HG03439 (cell line): ENCODE results near the gene AMFR.

ENCODE experiments used
- ATAC-seq: cut with Tn5 transposase; IDR thresholded peaks from one replicate; pipeline ENCODE4 v1.9.1; 2021; ENCODE audit warnings: mild to moderate bottlenecking, moderate library complexity; ENCODE audit not compliant: unreplicated experiment

AMFR gene

DNA sequence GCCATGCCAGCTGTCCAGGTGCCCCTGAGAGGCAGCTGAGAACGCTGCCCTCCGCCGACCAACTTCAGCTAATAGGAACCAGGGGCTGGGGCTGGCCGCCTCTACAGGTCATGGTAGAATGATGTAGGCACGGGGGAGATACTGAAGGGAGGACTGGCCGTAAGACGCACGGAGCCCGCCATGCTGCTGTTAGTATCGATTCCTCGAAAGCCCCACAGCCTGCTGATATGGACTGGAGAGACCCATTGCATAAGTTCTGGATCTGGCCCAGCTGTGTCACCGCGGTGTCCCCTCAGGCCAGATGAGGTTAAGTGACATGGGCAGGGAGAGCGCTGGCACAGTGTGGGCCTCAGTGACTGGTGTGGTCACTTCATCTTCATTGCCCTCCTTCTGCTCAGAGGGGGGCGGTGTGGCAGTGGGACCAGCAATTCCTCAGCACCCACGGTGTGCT lies 75.6 kb downstream of the AMFR start:
- ATAC-seq, result no peak

DNA sequence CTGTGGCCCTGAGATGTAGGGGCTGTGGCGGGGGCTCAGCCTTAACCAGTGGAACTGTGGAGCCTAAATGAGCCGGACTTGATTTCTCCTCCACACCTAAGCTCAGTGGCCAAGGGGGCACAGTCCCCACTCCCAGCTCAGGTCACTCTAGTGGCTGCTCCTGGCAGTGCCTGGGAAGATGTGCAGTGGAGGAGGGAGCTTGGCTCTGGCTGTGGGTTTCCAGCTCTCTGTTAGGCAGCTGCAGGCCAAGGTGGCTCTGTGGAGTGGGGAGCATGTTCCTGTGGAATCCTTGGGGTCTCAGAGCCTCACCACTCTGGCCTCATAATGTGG lies 76.3 kb downstream of the AMFR start:
- no peak for ATAC-seq

DNA sequence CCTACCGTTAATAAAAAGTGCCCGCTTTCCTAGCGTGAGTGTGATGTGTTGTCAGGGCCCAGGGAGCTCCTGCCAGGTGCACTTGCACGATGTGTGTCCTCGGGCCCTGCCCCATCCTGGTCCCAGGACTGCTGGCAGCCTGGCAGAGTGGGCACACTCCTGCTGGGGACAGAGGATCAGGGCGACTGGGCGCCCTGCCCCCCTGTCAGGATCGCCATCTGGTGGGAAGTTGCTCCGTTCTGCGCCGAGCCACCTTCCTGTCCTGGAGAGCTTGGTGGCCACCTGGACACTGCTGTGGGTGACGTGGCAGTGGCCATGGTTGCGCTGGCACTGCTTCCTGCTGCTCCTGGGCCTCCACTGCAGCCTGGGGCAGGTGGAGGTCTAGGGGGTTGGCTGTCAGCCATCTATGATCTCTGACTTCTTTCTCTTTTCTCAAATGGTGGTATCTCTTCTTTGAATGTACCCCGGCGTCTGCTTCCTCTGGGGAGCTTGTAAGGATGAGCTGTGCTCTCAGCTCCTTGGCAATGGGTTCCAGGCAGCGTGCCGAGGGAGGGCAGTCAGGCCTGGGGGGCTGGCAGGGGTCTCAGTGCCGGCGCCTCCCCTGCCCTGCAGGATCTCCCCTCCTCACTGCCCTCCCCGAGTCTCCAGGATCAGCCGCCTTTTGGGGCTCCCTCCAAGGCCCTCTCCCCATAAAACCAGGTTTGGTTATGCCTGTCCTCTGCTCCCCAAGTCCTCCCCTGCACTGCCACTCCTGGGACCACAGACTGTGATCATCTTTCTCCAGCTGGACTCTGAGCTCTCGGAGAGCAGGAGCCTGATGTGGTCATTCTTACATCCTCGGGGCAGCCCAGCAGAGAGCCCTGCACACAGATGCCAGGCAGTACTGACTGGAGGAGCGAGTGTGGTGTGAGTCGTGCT lies 76.9 kb downstream of the AMFR start:
- no peak for ATAC-seq

DNA sequence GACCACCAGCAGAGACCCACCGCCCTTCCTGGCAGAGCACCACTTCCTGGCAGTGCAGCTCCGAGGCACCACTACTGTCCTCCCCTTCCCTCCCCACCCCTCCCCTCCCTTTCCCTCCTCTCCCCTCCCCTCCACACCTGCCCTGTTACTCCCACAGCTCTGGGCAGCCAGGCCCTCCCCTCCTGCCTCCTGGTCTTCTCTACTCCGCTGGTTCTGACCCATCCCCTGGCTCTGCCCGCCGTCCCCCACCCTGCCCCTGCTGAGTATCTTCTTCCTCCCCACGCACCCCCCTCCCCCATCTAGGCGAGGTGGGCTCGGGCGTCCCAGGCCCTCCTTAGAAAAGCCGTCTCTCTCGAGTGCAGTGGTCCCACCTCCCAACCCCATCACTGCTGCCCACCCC lies 77.7 kb downstream of the AMFR start:
- no peak for ATAC-seq

DNA sequence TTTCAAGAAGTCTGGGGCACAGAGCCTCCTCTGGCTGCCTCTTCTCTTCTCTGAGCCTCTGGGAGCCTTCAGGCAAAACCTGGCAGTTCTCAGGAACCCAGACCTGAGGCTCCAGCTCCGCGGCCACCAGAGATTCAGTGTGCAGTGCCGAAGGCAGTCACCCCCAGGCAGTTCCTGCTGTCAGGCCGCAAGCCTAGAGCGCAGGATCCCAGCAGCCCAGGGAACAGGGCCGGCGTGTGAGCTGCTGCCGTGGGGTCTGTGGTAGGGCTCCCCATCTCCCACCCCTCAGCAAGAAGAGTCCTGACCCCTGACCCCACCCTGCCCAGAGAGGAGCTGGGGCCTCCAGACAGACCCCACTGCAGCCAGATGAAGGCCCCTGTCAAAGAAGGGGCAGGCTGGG lies 78.2 kb downstream of the AMFR start:
- ATAC-seq, result no peak

DNA sequence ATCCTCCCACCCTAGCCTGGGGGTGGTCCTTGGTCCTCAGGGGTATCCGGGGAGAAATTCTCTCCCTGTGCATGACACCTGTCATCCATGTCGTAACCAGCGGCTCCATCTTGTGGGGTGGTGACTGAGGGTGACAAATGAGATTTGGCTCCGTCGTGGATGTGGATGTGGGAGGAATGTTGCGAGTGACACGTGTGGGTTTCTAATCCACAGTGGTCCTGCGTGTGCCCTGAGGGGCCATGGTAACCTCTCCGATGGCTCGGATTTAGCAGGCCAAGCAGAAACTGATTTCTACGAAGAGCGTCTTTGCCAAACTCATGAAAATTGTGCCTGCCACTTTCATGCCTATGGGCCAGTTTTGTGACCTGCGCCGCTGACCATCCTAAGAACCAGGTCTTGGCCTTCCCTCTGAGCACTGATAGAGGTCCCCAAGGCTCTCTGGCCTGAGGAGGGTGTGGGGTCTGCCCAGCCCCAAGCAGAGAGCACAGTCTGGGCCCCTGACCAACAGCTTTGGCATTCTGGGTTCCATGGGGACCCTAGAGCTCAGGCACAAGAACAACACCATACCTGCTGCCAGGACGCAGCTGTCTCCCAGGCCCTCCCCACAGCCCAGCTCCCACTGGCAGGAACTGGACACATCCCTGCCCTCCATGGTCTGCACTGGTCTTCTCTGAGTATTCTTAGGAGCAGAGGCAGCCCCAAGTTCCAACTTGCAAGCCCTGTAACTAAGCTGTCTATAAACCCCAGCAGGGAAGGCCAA lies 79.0 kb downstream of the AMFR start:
- ATAC-seq, result no peak

DNA sequence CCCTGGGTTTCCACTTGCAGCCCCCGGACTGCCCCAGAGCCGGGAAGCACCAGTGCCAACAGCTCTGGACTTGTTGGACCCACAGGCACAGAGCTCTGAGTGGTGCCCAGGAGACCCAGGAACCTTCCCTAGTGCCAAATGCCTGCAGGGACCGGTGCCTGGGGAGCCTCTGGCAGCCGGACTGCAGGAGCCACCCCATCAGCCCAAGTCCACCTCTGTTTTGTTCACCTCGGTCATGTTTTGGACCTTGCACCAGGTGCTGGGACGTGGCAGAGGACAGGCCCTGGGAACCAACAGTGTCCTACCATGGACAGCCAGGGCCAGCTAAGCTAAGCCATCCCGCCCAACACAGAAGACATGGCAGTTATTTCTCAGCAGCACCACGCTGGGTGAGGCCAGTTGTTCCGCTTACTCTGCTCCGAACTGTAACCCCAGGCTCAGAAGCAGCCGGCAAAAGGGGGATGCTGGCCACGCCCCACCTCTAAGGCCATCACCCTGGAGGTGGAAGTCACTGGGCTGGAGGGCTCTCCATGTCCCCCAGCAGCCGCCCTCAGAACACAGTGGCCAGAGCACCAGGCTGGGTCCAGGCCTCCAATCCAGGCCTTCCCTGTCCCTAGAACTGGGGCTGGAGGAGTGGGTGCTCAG lies 79.8 kb downstream of the AMFR start:
- ATAC-seq, result no peak

DNA sequence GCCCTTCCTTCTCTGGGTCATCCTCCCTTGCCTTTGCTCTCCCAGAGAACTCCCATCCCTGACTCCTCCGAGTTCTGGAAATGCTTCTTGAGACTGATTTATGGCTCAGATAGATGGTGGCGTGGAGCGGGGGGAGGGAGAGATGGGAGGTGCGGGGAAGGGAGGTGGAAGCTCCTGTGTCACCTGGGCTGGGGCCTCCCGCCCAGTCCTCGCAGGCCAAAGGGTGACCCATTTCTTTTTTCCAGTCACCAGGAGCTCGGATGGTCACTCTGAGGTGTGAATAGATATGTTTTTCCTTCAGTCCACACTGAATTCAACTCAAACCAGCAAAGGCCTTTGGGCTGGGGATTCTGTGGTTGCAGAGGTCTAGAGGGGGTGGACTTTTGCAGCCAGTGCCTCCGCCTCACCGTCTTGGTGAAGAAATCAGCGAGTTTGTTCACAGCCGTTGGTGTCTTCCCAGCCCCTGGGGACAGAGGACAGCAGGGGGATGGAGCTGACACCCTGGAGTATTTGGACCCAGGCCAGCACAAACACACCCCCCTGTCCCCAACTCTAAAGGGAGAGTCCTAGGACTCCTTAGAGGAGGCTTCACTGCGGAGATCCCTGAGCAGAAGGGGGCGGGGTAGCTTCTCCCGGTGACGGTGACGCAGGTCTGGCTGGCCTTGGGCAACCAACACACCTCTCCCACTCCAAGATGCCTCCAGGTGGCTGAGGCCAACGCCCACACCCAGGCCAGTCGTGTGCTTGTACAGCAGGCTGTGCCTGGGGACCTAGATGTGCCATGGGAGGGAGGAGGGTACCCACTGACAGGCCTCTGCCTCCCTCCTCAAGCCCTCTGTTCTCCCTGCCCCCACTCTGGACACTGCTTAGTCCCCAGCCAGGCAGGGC lies 80.6 kb downstream of the AMFR start:
- ATAC-seq, result no peak

DNA sequence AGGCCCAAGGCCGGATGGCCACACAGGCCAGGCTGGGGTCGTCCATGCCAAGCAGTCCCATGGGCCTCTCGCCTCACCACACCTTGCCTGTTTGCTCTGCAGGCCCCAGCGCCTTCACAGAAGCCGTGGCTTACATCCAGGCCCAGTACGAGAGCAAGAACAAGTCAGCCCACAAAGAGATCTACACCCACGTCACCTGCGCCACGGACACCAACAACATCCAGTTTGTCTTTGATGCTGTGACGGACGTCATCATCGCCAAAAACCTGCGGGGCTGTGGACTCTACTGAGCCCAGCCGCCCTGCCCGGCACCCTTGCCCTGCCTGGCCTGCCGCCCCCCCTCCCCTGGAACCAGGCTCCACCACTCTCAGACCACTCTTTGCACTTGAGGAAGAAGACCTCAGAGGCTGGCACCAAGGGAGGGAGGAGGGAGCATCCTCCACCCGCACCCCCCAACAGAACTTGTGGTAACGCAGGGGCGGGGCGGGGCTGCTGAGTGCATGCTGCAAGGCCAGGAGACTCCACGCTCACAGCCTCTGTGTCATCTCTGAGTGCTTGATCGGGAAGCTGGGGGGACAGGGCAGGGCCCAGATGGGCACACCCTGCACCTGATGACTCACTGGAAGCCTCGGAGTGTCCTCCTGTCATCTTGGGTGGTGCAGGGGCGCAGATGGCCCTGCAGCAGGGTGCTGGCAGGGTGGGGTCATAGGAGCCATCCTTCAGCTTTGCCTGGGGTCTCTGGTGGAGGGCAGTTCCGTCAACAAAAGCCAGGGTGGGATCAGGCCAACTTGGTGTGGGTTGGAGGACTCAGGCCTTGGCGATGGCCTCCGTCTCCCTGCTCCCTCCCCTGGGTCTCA lies 81.5 kb downstream of the AMFR start:
- ATAC-seq, result no peak

DNA sequence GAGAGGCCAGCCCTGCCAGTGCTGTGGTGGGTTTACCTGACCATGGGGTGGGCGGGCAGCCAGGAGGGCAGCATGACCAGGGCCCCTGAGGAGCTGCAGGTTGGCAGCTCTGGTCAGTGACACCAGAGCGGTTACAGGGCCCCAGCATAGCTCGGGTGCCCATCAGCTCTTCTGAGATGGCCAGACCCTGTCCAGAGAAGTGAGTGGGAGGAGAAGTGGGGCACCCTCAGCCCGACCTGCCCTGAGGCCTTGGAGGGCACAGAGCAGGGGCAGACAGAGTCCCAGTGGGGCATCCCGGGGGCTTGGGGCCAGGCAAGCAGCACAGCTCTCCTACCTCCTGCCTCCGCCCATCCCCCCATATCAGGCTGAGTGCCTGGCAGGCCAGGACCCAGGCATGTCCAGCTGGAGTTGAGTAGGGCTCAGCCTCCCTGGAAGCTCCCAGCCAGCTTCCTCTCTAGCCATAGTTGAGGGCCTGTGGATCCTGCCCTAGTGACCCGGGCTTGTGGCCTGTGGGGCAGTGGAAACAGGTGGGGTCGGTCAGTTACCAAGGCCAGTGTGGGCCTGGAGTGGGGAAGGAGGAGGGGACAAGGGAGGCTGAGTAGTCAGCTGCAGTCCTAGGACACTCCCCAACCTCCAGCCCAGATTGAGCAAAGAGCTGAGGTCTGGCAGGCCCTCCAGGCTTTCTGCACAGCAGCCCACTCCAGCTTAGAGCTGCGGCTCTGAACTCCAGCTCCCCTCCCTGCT lies 83.5 kb downstream of the AMFR start:
- ATAC-seq, result no peak

DNA sequence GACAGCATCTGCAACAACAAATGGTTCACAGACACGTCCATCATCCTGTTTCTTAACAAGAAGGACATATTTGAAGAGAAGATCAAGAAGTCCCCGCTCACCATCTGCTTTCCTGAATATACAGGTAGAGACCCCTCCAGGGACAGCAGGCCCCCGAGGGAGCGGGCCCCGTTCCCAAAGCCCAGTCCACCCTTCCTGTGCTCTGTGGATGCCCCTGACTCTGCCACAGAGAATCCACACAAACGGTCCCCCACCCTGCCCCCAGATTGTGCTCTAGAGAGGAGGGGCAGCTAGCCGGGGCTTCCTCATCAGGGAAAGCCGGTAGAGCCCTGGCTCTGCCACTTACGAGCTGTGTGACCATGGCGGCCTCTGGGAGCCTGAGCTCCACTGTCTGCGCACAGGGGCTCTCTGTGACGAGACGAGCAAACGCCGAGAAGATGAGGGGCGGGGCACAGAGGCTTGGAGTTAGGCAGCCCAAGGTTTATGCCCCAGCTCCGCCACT lies 84.4 kb downstream of the AMFR start:
- no peak for ATAC-seq

DNA sequence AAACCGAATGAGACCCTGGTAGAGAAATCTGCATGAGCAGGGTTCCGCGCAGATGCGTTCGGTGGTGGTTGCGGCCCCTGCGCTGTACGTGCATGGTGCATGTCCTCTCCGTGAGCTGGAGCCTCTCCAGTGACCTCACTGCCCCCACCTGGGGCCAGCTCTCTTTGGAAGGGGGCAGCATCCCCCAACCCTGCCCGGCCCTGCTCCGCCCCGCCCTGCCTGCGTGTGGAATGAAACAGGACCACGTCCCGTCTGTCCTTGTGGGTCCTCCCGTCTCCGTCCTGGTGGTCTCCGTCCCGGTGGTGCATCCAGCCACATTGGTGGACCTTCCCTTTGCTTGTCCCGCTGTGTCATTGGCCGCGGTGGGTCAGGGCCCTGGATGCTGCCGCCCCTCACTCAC lies 84.9 kb downstream of the AMFR start:
- no peak for ATAC-seq

DNA sequence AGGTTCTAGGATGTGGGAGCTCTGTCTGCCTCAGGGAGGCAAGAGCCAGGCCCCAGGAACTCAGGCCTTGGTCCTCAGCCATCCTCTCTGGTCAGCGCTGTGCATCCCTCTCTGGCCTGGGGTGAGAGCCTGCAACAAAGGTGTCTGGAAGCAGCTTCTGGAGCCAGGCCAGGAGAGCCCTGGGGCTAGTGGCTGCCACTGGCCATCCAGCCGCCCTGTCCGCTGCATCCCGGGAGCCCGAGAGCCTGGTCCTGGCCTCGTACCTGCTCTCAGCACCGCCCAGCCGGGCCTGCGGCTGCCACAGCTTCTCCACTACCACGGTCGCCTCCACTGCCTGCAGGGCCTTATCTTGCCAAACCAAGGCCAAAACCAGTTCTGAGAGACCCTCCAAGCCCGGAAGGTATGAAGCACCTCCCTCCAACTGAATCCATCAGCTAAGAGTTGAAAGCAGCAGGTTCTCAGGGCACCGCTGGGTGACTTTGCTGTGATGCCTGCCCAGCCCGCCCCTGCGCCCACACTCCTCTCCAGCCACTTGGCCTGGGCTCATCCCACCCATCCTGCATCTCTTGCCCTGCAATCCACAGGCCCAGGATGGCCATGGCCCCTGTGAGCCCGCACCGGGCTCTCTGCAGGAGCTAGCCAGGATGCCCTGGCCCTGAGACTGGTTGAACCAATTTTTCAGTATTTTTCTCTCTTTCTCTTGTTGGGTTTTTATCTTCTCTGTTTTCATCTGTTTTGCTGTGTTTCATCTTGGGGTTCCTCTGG lies 85.7 kb downstream of the AMFR start:
- ATAC-seq, result no peak

DNA sequence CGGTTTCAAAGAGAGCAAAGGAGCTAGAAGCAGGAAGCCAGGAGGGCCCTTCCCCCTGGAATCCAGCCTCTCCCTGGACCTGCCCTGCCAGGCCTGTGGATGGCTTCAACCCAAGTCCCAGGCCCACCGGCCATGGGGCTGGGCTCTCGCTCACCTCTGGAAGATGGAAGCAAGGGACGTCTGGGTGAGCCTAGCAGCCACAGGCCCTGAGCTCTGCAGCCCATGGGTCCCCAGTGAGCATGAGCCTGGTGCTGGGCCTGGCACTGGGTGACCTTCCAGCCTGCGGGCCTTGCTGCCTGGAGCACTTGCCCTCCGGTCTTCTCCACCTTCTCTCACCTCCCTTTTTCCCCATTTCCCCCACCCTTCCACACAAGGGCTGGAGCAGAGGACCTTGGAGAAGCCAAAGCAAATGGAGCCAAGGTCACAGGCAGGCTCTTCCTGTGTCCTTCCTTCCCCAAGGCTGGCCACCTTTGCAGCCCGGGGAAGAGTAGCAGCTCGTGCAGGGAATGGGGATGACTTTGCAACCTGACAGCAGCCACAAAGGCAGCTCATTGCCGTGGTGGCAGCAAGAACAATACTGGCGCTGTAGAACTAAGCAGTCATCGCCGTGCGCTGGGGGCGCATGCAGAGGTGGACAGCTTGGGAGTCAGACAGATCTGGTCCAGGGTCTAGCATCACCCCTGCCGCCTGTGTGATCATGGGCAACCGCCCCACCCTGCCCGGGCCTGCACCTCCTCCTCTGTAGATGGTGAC lies 86.6 kb downstream of the AMFR start:
- ATAC-seq, result no peak

DNA sequence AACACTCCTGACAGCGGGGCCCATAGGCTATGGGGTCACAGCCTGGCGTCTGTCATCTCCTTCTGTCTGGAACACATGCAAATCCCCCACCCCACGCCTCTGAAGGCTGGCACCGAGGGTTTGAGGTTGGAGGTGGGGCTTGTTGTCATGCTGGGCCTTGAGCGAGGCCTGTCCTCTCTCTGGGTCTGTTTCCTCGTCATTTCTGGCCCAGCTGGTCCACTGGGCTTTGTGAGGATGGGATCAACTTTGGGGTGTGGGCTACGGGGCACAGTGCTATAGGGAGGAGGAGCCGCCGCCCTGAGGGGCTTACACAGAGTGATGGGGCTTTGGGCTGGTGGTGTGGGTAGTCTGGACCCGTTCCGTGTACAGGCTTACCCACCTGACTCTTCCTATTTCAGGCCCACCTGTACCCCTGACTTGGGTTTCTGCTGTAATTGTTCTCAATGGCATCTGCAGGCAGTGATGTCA lies 87.5 kb downstream of the AMFR start:
- no peak for ATAC-seq

DNA sequence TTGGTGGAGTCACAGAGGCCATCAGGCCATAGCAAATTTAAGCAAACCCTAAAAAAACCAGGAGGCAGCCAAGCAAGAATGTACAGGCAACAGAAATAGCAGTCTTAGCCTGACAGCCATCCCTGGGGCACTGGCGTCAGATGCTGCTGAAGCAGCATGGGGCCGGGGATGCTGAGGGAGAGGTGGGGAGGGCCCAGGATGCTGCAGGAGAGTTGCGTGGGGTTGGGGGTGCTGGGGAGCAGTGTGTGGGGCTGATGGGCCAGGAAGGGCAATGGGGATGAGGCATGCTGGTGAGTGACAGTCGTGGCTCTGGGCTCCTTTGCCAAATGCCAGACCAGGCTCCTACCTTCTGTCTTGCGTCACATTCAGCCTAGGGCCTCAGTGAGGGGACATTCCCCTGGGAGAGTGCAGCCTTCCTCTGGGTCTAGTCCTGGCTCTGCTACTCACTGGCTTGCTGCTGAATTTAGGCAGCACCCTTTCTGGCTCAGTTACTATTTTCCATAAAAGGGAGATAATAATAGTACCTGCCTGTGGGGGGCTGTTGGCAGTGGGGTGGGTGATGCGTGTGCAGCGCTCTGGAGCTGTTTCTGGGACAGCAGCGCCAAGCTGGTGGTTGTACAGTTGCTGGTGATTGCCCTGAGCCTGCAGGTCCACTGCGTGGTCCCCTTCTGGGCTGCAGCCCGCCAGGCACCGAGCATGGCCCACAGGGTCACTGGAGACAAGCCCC lies 88.1 kb downstream of the AMFR start:
- ATAC-seq, result no peak

DNA sequence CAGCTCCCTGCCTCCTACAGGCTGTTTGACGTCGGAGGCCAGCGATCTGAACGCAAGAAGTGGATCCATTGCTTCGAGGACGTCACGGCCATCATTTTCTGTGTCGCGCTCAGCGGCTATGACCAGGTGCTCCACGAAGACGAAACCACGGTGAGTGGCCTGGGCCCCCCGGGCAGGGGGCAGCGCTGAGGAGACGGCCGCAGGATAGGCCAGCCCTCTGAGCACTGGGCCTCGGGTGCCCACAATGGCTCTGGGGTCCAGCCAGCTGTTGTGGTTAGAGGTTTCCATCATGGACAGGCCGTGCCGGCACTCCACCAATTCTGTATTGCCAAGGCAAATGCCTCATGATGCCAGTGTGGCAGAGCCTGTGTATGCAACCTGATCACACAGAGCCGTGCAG lies 88.6 kb downstream of the AMFR start:
- no peak for ATAC-seq
